Mucosa of rectum (tissue), 2 donors: ENCODE measurements around the gene AUP1.
"Not testable (repeated sequence)": the region's sequence is repeated elsewhere in the genome, so short reads cannot be mapped to it uniquely, and the experiment has no call there.

ENCODE experiments used
- H3K27ac ChIP-seq, 2 donors: one replicate each; pipeline ENCODE4 v1.7.0; 2013; ENCODE audit warnings: inconsistent platforms in 2 of 2, low read depth in 2 of 2, low read length in 2 of 2
- H3K27me3 ChIP-seq, 2 donors: one replicate each; pipeline ENCODE4 v1.7.0; 2013; ENCODE audit warnings: low read length in 2 of 2; ENCODE audit not compliant: control insufficient read depth in 2 of 2, insufficient read depth in 2 of 2
- H3K36me3 ChIP-seq, 2 donors: one replicate each; pipeline ENCODE4 v1.7.0; 2013; ENCODE audit warnings: low read length in 2 of 2; ENCODE audit not compliant: control insufficient read depth in 2 of 2, insufficient read depth in 2 of 2
- H3K4me1 ChIP-seq, 2 donors: one replicate each; pipeline ENCODE4 v1.7.0; 2013; ENCODE audit warnings: low read length in 2 of 2, mild to moderate bottlenecking in 1 of 2; ENCODE audit not compliant: control insufficient read depth in 2 of 2, insufficient read depth in 2 of 2
- H3K4me3 ChIP-seq, 2 donors: one replicate each; pipeline ENCODE4 v1.7.0; 2013; ENCODE audit warnings: low read length in 2 of 2
- H3K9ac ChIP-seq, 2 donors: one replicate each; pipeline ENCODE4 v1.7.0; 2013; ENCODE audit warnings: low read length in 2 of 2, low read depth in 1 of 2, mild to moderate bottlenecking in 1 of 2
- H3K9me3 ChIP-seq, 2 donors: one replicate each; pipeline ENCODE4 v1.7.0; 2013; ENCODE audit warnings: low read length in 2 of 2; ENCODE audit not compliant: control insufficient read depth in 2 of 2
- donor health status: healthy.
- donor health status: Normal muscosa, but diverticular disease.

Gene AUP1

GRCh38 chr2:74486141-74486540 is 43.4 kb downstream of the AUP1 start:
- Histone ChIP-seq H3K4me3 (no peak overlapping the region), H3K9ac (no peak overlapping the region), H3K9me3 (no peaks in the 10 kb centered on the region), H3K36me3 (peaks cover 20 to 24% of the 10 kb centered on the region in 2 donors), H3K4me1 (peaks cover 16% of the 10 kb centered on the region in 2 donors), H3K27me3 (no peaks in the 10 kb centered on the region), H3K27ac (no peak overlapping the region)

- peak overlapping the region; percentile 100 for H3K4me3 ChIP-seq
- peaks cover 7 to 16% of the 10 kb centered on the region in 2 donors for H3K36me3 ChIP-seq
- peaks cover 24 to 25% of the 10 kb centered on the region in 2 donors for H3K4me1 ChIP-seq
- H3K9ac ChIP-seq, result peak overlapping the region; percentile 83 to 89
- not testable (repeated sequence) for H3K9me3 ChIP-seq, H3K27ac ChIP-seq, H3K27me3 ChIP-seq
These were observed 45.8 kb downstream of the AUP1 start for GRCh38 chr2:74483675-74484164.

GRCh38 chr2:74482801-74483674 is 46.5 kb downstream of the AUP1 start, which contains the start of the genes CCDC142 and TTC31:
Gene CCDC142 (minus strand): TSS chr2:74482998. CDS start chr2:74482837, 161 bp downstream.
Gene TTC31 (plus strand): TSS chr2:74483081. CDS start chr2:74483096, 15 bp downstream.
- H3K9me3 ChIP-seq, result no peaks in the 10 kb centered on the region
- peak within 1 kb of the TSS; percentile 83 to 89 for H3K9ac ChIP-seq
- H3K4me1 ChIP-seq, result peaks cover 24 to 25% of the 10 kb centered on the region in 2 donors
- H3K4me3 ChIP-seq, result peak within 1 kb of the TSS; percentile 100
- H3K36me3 ChIP-seq, result peaks cover 7 to 13% of the 10 kb centered on the region in 2 donors
- H3K27ac ChIP-seq, result peak within 1 kb of the TSS; percentile 93
- H3K27me3 ChIP-seq, result no peaks in the 10 kb centered on the region

- peak overlapping the region; percentile 93 for H3K27ac ChIP-seq
- no peaks in the 10 kb centered on the region for H3K27me3 ChIP-seq
- H3K9ac ChIP-seq, result peak overlapping the region; percentile 79 to 89
- H3K4me3 ChIP-seq, result peak overlapping the region; percentile 100
- no peaks in the 10 kb centered on the region for H3K9me3 ChIP-seq
- H3K36me3 ChIP-seq, result peaks cover 7 to 16% of the 10 kb centered on the region in 2 donors
- peaks cover 24 to 25% of the 10 kb centered on the region in 2 donors for H3K4me1 ChIP-seq
These were observed 47.3 kb downstream of the AUP1 start for GRCh38 chr2:74481961-74482800.

GRCh38 chr2:74481431-74481830 is 48.1 kb downstream of the AUP1 start:
- H3K27ac ChIP-seq, result peak overlapping the region in 1 of 2 donors; percentile 93
- peak overlapping the region; percentile 79 to 89 for H3K9ac ChIP-seq
- H3K27me3 ChIP-seq, result no peaks in the 10 kb centered on the region
- peaks cover 24 to 25% of the 10 kb centered on the region in 2 donors for H3K4me1 ChIP-seq
- H3K4me3 ChIP-seq, result peak overlapping the region; percentile 100
- no peaks in the 10 kb centered on the region for H3K9me3 ChIP-seq
- peaks cover 7 to 19% of the 10 kb centered on the region in 2 donors for H3K36me3 ChIP-seq
